Kidney (tissue), 14 donors: ENCODE measurements around the gene KRT1. TPM values are rescaled to one million over a fixed set of nuclear protein-coding genes. Genes with fewer than 3 reads are reported as not detected.
"Not testable (repeated sequence)": the region's sequence is repeated elsewhere in the genome, so short reads cannot be mapped to it uniquely, and the experiment has no call there.

Experiments used
- DNase-seq, 5 donors: peaks; one replicate each; pipeline ENCODE4 v3.0.0-alpha.2; 2013 to 2020
- FAIRE-seq: peaks from 2 replicates; lab custom pipeline; 2012; peaks lifted over from hg19 to GRCh38; lab: Jason Lieb, UNC
- H3K27ac ChIP-seq, 2 donors: one replicate each; pipeline ENCODE4 v1.7.0; 2013; ENCODE audit warnings: low read depth in 2 of 2, low read length in 2 of 2, inconsistent platforms in 1 of 2
- H3K27me3 ChIP-seq: one replicate; pipeline ENCODE4 v1.7.1; 2013; ENCODE audit warnings: low read length, inconsistent platforms; ENCODE audit not compliant: control insufficient read depth, insufficient read depth
- H3K36me3 ChIP-seq, 3 donors: one replicate each; pipeline versions ENCODE4 v1.7.0 to v1.7.1; 2013; ENCODE audit warnings: low read length in 3 of 3, control low read depth in 1 of 3, inconsistent platforms in 1 of 3; ENCODE audit not compliant: insufficient read depth in 3 of 3, control insufficient read depth in 2 of 3
- H3K4me1 ChIP-seq, 3 donors: one replicate each; pipeline versions ENCODE4 v1.7.0 to v1.7.1; 2013; ENCODE audit warnings: low read length in 3 of 3, inconsistent platforms in 1 of 3, low read depth in 1 of 3; ENCODE audit not compliant: control insufficient read depth in 2 of 3, insufficient read depth in 2 of 3
- H3K4me3 ChIP-seq, 3 donors: one replicate each; pipeline versions ENCODE4 v1.7.0 to v1.8.1; 2013; ENCODE audit warnings: low read length in 3 of 3, control low read depth in 1 of 3, inconsistent platforms in 1 of 3
- H3K9ac ChIP-seq, 3 donors: one replicate each; pipeline versions ENCODE4 v1.7.0 to v1.7.1; 2013; ENCODE audit warnings: low read length in 3 of 3, control low read depth in 1 of 3, inconsistent platforms in 1 of 3
- H3K9me3 ChIP-seq, 3 donors: one replicate each; pipeline versions ENCODE4 v1.7.0 to v1.7.1; 2013; ENCODE audit warnings: low read length in 3 of 3, control low read depth in 1 of 3, inconsistent platforms in 1 of 3; ENCODE audit not compliant: control insufficient read depth in 2 of 3, insufficient read depth in 1 of 3
- intact Hi-C: fragments of 100-400 bp; cut with DNase I; formaldehyde crosslinking; loops from one replicate; pipeline ENCODE4 v1.11.1; 2022
- polyA plus RNA-seq: library from polyadenylated mRNA; stranded (reverse); fragments of 350-450 nt; fragmentation: Illumina TruSeq; extraction: RNeasy Lipid Tissue Mini Kit (QIAGEN cat#74804); gene quantifications from one replicate; pipeline ENCODE4 v1.2.3, GENCODE V29; 2014; ENCODE audit warnings: low read depth, low replicate concordance; ENCODE audit not compliant: insufficient read depth
- total RNA-seq: library from RNA; stranded (reverse); fragmentation: NEBNext Ultra II Directional; extraction: Animal tissue kit (Norgen Biotek cat#: 25700); gene quantifications from one replicate; pipeline ENCODE4 v1.2.1, GENCODE V29; 2021
- TF ChIP-seq, protein P1 (sequence below): IDR thresholded peaks from 3 replicates; pipeline ENCODE4 v1.5.1; 2012; ENCODE audit warnings: mild to moderate bottlenecking, moderate library complexity, borderline replicate concordance; ENCODE audit not compliant: insufficient read depth; ENCODE audit errors: extremely low read depth
- donor health status: control.
- donor health status: control.
- donor health status: control.
- donor health status: control.
- donor health status: control.
- donor health status: DM: yes; HTN: yes; CAD: no.
- donor health status: Normal renal cell carcinoma (clear cell type).

The KRT1 gene
- total and polyA plus RNA-seq, 2 donors from 2014 or later: not detected

DNA sequence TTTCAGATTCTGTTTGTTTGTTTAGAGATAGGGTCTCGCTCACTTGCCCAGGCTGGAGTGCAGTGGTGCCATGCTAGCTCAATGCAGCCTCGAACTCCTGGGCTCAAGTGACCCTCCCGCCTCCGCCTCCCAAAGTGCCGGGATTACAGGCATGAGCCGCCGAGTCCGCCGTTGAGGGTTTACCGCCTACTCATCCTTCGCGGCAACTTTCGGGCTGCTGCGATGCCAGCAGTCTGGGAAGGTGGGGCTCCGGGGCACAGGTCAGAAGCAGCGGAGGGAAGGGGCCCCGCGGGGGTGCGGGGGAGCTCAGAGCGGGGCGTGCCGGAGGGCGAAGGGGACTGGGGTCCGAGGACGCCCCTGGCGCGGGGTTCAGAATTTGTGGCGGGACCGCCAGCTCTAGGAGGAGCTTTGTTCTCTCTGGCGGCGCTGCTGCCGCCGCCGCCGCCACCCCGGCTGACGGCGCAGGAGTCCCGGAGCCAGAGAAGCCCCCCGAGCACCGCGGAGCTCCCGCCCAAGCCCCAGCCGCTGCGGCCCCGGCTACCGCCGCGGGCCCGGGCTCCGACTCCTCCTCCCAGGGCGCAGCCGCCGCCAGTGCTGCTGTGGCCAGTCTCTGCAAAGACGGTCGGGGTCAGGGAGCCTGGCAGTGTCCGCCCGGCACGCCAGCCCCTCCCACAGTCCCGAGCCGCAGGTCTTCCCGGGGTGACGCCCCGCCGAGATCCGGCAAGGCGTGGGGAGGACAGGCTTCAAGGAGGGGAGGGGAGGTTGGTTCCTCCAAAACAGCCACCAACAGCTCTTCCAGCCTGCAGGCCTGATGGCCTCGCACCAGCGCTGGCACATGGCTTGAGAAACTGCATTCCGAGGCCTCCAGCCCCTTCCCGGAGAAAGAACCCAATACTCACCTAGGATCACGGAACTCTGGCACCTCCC, 34.0 kb upstream of the KRT1 start:
- DNase-seq: peak; percentile 19 to 64 (median 27)
- Histone ChIP-seq H3K4me1 (no peaks in the 10 kb centered on the region), H3K27me3 (peaks cover 14% of the 10 kb centered on the region), H3K27ac (no peak overlapping the region), H3K9me3 (no peaks in the 10 kb centered on the region), H3K36me3 (no peaks in the 10 kb centered on the region), H3K4me3 (no peak overlapping the region), H3K9ac (no peak overlapping the region)
- TF ChIP-seq, protein P1, sequence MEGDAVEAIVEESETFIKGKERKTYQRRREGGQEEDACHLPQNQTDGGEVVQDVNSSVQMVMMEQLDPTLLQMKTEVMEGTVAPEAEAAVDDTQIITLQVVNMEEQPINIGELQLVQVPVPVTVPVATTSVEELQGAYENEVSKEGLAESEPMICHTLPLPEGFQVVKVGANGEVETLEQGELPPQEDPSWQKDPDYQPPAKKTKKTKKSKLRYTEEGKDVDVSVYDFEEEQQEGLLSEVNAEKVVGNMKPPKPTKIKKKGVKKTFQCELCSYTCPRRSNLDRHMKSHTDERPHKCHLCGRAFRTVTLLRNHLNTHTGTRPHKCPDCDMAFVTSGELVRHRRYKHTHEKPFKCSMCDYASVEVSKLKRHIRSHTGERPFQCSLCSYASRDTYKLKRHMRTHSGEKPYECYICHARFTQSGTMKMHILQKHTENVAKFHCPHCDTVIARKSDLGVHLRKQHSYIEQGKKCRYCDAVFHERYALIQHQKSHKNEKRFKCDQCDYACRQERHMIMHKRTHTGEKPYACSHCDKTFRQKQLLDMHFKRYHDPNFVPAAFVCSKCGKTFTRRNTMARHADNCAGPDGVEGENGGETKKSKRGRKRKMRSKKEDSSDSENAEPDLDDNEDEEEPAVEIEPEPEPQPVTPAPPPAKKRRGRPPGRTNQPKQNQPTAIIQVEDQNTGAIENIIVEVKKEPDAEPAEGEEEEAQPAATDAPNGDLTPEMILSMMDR: no peak
- intact Hi-C loops: no loop called here
- no peak for FAIRE-seq

DNA sequence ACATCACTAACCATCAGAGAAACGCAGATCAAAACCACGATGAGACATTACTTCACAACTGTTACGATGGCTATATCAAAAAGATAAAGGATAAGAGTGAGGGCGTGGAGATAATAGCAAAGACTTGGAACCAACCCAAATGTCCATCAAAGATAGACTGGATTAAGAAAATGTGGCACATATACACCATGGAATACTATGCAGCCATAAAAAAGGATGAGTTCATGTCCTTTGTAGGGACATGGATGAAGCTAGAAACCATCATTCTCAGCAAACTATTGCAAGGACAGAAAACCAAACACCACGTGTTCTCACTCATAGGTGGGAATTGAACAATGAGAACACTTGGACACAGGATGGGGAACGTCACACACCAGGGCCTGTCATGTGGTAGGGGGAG, 31.9 kb upstream of the KRT1 start:
- FAIRE-seq, H3K4me3 ChIP-seq, DNase-seq, H3K36me3 ChIP-seq, H3K9me3 ChIP-seq, intact Hi-C loops, H3K4me1 ChIP-seq, H3K9ac ChIP-seq, H3K27ac ChIP-seq: not testable (repeated sequence)
- peaks cover 14% of the 10 kb centered on the region for H3K27me3 ChIP-seq

DNA sequence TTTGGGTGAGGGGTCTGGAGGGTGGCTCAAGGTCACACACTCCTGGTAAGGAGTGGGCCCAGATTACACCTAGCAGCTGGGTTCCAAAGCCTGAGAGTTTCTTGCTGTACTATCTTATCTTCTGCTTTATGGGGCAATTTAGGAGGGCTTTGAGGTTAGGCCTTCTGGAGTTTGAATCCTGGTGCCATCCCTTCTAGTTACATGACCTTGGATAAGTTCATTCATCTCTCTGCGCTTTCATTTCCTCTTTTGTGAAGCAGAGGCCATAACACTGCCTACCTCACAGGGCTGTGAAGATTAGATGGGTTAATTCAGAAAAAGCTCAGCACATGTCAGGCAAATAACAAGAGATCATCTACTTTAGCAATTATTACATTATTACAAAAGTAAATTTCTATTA, 30.5 kb upstream of the KRT1 start:
- FAIRE-seq (no peak), DNase-seq (no peak)
- Histone ChIP-seq H3K4me3 (no peak overlapping the region), H3K36me3 (no peaks in the 10 kb centered on the region), H3K27me3 (peaks cover 14% of the 10 kb centered on the region), H3K9me3 (no peaks in the 10 kb centered on the region), H3K9ac (no peak overlapping the region), H3K4me1 (no peaks in the 10 kb centered on the region), H3K27ac (no peak overlapping the region)
- intact Hi-C loops: no loop called here
- TF ChIP-seq, protein P1: no peak

DNA sequence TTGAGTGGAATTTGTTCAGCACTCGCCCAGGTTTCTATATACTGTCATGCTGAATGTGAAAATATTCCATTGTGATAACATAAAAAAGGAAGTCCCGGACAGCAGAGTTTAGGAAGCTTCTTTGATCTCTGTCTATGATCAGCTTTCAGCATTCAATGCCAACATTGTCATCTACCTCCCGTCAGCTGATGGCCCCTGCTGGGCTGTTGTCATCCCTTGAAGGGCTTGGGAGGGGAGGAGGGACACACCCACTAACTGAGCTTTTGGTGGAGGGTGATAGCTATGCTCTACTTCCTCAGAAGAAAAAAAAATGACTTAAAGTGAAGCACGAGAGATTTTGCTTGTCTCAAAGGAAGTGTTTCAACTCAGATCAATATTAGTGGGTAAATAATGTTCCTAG, 27.8 kb upstream of the KRT1 start:
- intact Hi-C loops: no loop called here
- no peak overlapping the region for H3K9ac ChIP-seq
- H3K4me1 ChIP-seq: no peaks in the 10 kb centered on the region
- TF ChIP-seq, protein P1: no peak
- no peaks in the 10 kb centered on the region for H3K36me3 ChIP-seq
- no peak overlapping the region for H3K27ac ChIP-seq
- peaks cover 5% of the 10 kb centered on the region for H3K27me3 ChIP-seq
- H3K9me3 ChIP-seq: no peaks in the 10 kb centered on the region
- FAIRE-seq (no peak), DNase-seq (no peak)
- H3K4me3 ChIP-seq: no peak overlapping the region
